WTC11 (cell line): ENCODE measurements around the gene B4GALT6. TPM values are rescaled to one million over a fixed set of nuclear protein-coding genes. Genes with fewer than 3 reads are reported as not detected.

ENCODE experiments used
- ATAC-seq: fragments of 200-7000 bp; cut with Tn5 transposase; 2 replicates; pipeline ENCODE4 v1.10.0; 2021; ENCODE audit warnings: mild to moderate bottlenecking, moderate library complexity
- CTCF ChIA-PET: fragments of 300-600 bp; sonication (Branson Sonifier 250); formaldehyde crosslinking; loops from one replicate; lab custom pipeline; 2021; ENCODE audit warnings: antibody characterized with exemption; lab: Charles Lee
- POLR2A ChIA-PET: fragments of 350-600 bp; sonication (Branson Sonifier 250); formaldehyde crosslinking; loops from one replicate; lab custom pipeline; 2021; ENCODE audit warnings: antibody characterized with exemption; lab: Charles Lee
- DNase-seq: peaks from one replicate; pipeline ENCODE4 v3.0.0; 2021; ENCODE audit warnings: low spot score
- H3K27ac Mint-ChIP-seq: 2 replicates; pipeline ENCODE4 v1.8.0; 2021; ENCODE audit warnings: mixed read lengths
- H3K27me3 Mint-ChIP-seq: 2 replicates; pipeline ENCODE4 v1.8.0; 2021; ENCODE audit warnings: low read depth, mild to moderate bottlenecking, moderate library complexity, mixed read lengths
- H3K36me3 Mint-ChIP-seq: 2 replicates; pipeline ENCODE4 v1.8.0; 2021; ENCODE audit warnings: mixed read lengths
- H3K4me1 Mint-ChIP-seq: 2 replicates; pipeline ENCODE4 v1.8.0; 2022; ENCODE audit warnings: mixed read lengths
- H3K4me3 Mint-ChIP-seq: 2 replicates; pipeline ENCODE4 v1.8.0; 2021; ENCODE audit warnings: mild to moderate bottlenecking, moderate library complexity, mixed read lengths
- H3K9me3 Mint-ChIP-seq: 2 replicates; pipeline ENCODE4 v1.8.0; 2021; ENCODE audit warnings: mixed read lengths
- AR ChIP-seq: fragments of 250-450 bp; sonication (Bioruptor Pico); IDR thresholded peaks from 2 replicates; pipeline ENCODE4 v1.9.0; 2021; ENCODE audit warnings: mild to moderate bottlenecking
- CDX4 ChIP-seq: fragments of 250-450 bp; sonication (Bioruptor Pico); IDR thresholded peaks from 2 replicates; pipeline ENCODE4 v1.9.0; 2021; ENCODE audit warnings: moderate library complexity, mild to moderate bottlenecking, inconsistent platforms, borderline replicate concordance
- CREM ChIP-seq: sonication (generic); formaldehyde crosslinking; IDR thresholded peaks from 2 replicates; pipeline ENCODE4 v1.8.1; 2022; ENCODE audit warnings: mild to moderate bottlenecking, missing genetic modification reagents, moderate library complexity
- E2F1 ChIP-seq: sonication (generic); formaldehyde crosslinking; IDR thresholded peaks from 2 replicates; pipeline ENCODE4 v1.8.0; 2022; ENCODE audit warnings: mild to moderate bottlenecking, missing genetic modification reagents
- ETV6 ChIP-seq: sonication (generic); formaldehyde crosslinking; IDR thresholded peaks from 2 replicates; pipeline ENCODE4 v1.8.1; 2022; ENCODE audit warnings: mild to moderate bottlenecking, missing genetic modification reagents
- FOXJ3 ChIP-seq: sonication (generic); formaldehyde crosslinking; IDR thresholded peaks from 2 replicates; pipeline ENCODE4 v1.9.0; 2021; ENCODE audit warnings: missing genetic modification reagents, mild to moderate bottlenecking, borderline replicate concordance
- HMGA2 ChIP-seq: fragments of 250-450 bp; sonication (Bioruptor Pico); IDR thresholded peaks from 2 replicates; pipeline ENCODE4 v1.4.0; 2021; ENCODE audit warnings: mild to moderate bottlenecking, moderate library complexity
- HMGXB4 ChIP-seq: sonication (generic); formaldehyde crosslinking; IDR thresholded peaks from 2 replicates; pipeline ENCODE4 v1.8.1; 2023; ENCODE audit warnings: mild to moderate bottlenecking, moderate library complexity, missing genetic modification reagents
- IRF1 ChIP-seq: sonication (generic); formaldehyde crosslinking; IDR thresholded peaks from 2 replicates; pipeline ENCODE4 v1.8.0; 2023; ENCODE audit warnings: missing genetic modification reagents
- IRF2 ChIP-seq: sonication (generic); formaldehyde crosslinking; IDR thresholded peaks from 2 replicates; pipeline ENCODE4 v1.8.0; 2022; ENCODE audit warnings: low read depth, missing genetic modification reagents, borderline replicate concordance
- PRRX2 ChIP-seq: fragments of 250-450 bp; sonication (Bioruptor Pico); IDR thresholded peaks from 2 replicates; pipeline ENCODE4 v1.8.0; 2021; ENCODE audit warnings: mild to moderate bottlenecking
- SMAD3 ChIP-seq: sonication (generic); formaldehyde crosslinking; IDR thresholded peaks from 2 replicates; pipeline ENCODE4 v1.8.0; 2022; ENCODE audit warnings: missing genetic modification reagents, mild to moderate bottlenecking, borderline replicate concordance
- SMAD4 ChIP-seq: sonication (generic); formaldehyde crosslinking; IDR thresholded peaks from 2 replicates; pipeline ENCODE4 v1.8.0; 2022; ENCODE audit warnings: mild to moderate bottlenecking, missing genetic modification reagents
- STAT6 ChIP-seq: sonication (generic); formaldehyde crosslinking; conservative IDR thresholded peaks from 2 replicates; pipeline ENCODE4 v1.8.1; 2023; ENCODE audit warnings: mild to moderate bottlenecking, low read depth, missing genetic modification reagents, moderate library complexity
- TEAD4 ChIP-seq: sonication (generic); formaldehyde crosslinking; IDR thresholded peaks from 2 replicates; pipeline ENCODE4 v1.8.0; 2022; ENCODE audit warnings: mild to moderate bottlenecking, missing genetic modification reagents
- ZNF671 ChIP-seq: fragments of 250-450 bp; sonication (Bioruptor Pico); IDR thresholded peaks from 2 replicates; pipeline ENCODE4 v1.8.0; 2021; ENCODE audit warnings: mild to moderate bottlenecking
- total RNA-seq: library from RNA; stranded (reverse); gene quantifications from 3 replicates; pipeline ENCODE4 v1.2.3, GENCODE V29; 2021

The B4GALT6 gene
- total RNA-seq, 1 experiment from 2014 or later: 50.6 TPM

- Mint-ChIP-seq H3K36me3 (peaks cover 12% of the 10 kb centered on the region), H3K4me3 (no peak overlapping the region), H3K27me3 (no peaks in the 10 kb centered on the region; the same call in 1 of the 2 replicates), H3K4me1 (peaks cover 23% of the 10 kb centered on the region), H3K27ac (no peak overlapping the region; the same call in 1 of the 2 replicates), H3K9me3 (peaks cover 12% of the 10 kb centered on the region)
- ChIA-PET CTCF (interaction anchor here (1.2 to 1.3 kb wide), 2 partner anchors 85 to 124 kb away, joined by 3 read pairs; no protein-coding TSS in a partner anchor), POLR2A (no interaction called here)
- ATAC-seq: no peak
- TF ChIP-seq SMAD4 (CRISPR knock-in tag): no peak
- TF ChIP-seq E2F1 (CRISPR knock-in tag): no peak
- no peak for TF ChIP-seq ZNF671 (CRISPR knock-in tag)
- no peak for TF ChIP-seq TEAD4 (CRISPR knock-in tag)
- no peak for TF ChIP-seq ETV6 (CRISPR knock-in tag)
- no peak for TF ChIP-seq HMGA2 (CRISPR knock-in tag)
- TF ChIP-seq CDX4 (CRISPR knock-in tag): no peak
- TF ChIP-seq IRF1: no peak
- TF ChIP-seq AR (CRISPR knock-in tag): no peak
- TF ChIP-seq HMGXB4 (CRISPR knock-in tag): no peak
- TF ChIP-seq CREM: no peak
- no peak for DNase-seq
Observed at GRCh38 chr18:31695989-31696388, 11.6 kb upstream of the B4GALT6 start.

- DNase-seq: no peak
- H3K27me3 Mint-ChIP-seq: no peaks in the 10 kb centered on the region; the same call in 1 of the 2 replicates
- ChIA-PET CTCF (interaction anchor here (0.6 kb wide), 1 partner anchor 189 kb away, joined by 3 read pairs; no protein-coding TSS in a partner anchor), POLR2A (no interaction called here)
- no peak for TF ChIP-seq PRRX2 (CRISPR knock-in tag)
- no peak for TF ChIP-seq STAT6
- no peak for TF ChIP-seq SMAD3
- TF ChIP-seq FOXJ3 (CRISPR knock-in tag): no peak
- no peak for TF ChIP-seq IRF2
- 0 out of 2 replicates have a peak overlapping the region, but pooled peaks have one; percentile 48 for H3K27ac Mint-ChIP-seq
- H3K4me1 Mint-ChIP-seq: peaks cover 23% of the 10 kb centered on the region
- no peak overlapping the region for H3K4me3 Mint-ChIP-seq
- ATAC-seq: no peak
- H3K9me3 Mint-ChIP-seq: peaks cover 12% of the 10 kb centered on the region
- peaks cover 12% of the 10 kb centered on the region for H3K36me3 Mint-ChIP-seq
Observed at GRCh38 chr18:31694297-31694696, 9.9 kb upstream of the B4GALT6 start.
